NAMALWA (cell line): ENCODE measurements around the gene ZMIZ1.
A peak's percentile ranks its signal among the peaks of the same experiment; 100 is the strongest.

Source experiments
- DNase-seq: peaks from one replicate; pipeline ENCODE4 v3.0.0-alpha.2; 2015; ENCODE audit warnings: low spot score

ZMIZ1 gene

GRCh38 chr10:79050896-79051555 is 17.7 kb upstream of the ZMIZ1 start:
- no peak for DNase-seq

GRCh38 chr10:79051766-79052165 is 17.0 kb upstream of the ZMIZ1 start:
- DNase-seq = no peak

GRCh38 chr10:79052291-79053080 is 16.3 kb upstream of the ZMIZ1 start:
- peak; percentile 28 for DNase-seq

- DNase-seq = no peak
These were observed 15.7 kb upstream of the ZMIZ1 start for GRCh38 chr10:79053081-79053434.

- DNase-seq = no peak
These were observed 15.1 kb upstream of the ZMIZ1 start for GRCh38 chr10:79053481-79054202.

GRCh38 chr10:79054203-79055099 is 14.3 kb upstream of the ZMIZ1 start:
- DNase-seq = no peak

- no peak for DNase-seq
These were observed 13.5 kb upstream of the ZMIZ1 start for GRCh38 chr10:79055100-79055782.

GRCh38 chr10:79055892-79056291 is 12.9 kb upstream of the ZMIZ1 start:
- no peak for DNase-seq

- no peak for DNase-seq
These were observed 12.4 kb upstream of the ZMIZ1 start for GRCh38 chr10:79056361-79056735.

GRCh38 chr10:79056736-79057391 is 11.9 kb upstream of the ZMIZ1 start:
- no peak for DNase-seq

- no peak for DNase-seq
These were observed 11.1 kb upstream of the ZMIZ1 start for GRCh38 chr10:79057481-79058275.

GRCh38 chr10:79058899-79059841 is 9.6 kb upstream of the ZMIZ1 start:
- no peak for DNase-seq

- no peak for DNase-seq
These were observed 8.8 kb upstream of the ZMIZ1 start for GRCh38 chr10:79059859-79060379.

GRCh38 chr10:79060641-79061255 is 8.0 kb upstream of the ZMIZ1 start:
- no peak for DNase-seq

- no peak for DNase-seq
These were observed 7.1 kb upstream of the ZMIZ1 start for GRCh38 chr10:79061441-79062315.

- no peak for DNase-seq
These were observed 5.7 kb upstream of the ZMIZ1 start for GRCh38 chr10:79063071-79063491.
